Measurements from ENCODE around the gene RPLP1. TPM values are rescaled to one million over a fixed set of nuclear protein-coding genes. Genes with fewer than 3 reads are reported as not detected.

The RPLP1 gene
- total and polyA plus RNA-seq, 11 donors, result 487 to 1,852 (median 1,259) TPM

- TF ChIP-seq POLR2A (IDR thresholded peaks at IDR 0.05) (no peak), CTCF (IDR thresholded peaks at IDR 0.05) (no peak)
- 81 to 84% (median 83%) methylated on average over 1 of the region's 1 CpG for WGBS, 4 donors
- H3K36me3 ChIP-seq, result no peaks in the 10 kb centered on the region
- no peak overlapping the region for H3K27ac ChIP-seq
- no peaks in the 10 kb centered on the region for H3K27me3 ChIP-seq
- ATAC-seq, result no peak
- no peak overlapping the region for H3K4me3 ChIP-seq
- H3K9me3 ChIP-seq, result no peaks in the 10 kb centered on the region
- no peak for DNase-seq
- intact Hi-C loops (cut with DNase I), result loop anchor here in 3 of 10 donors (5.0 kb wide), 2 partner anchors 40 to 355 kb away; partner anchors contain the start of gene RPLP1 (in 2 of the 3)
- peaks cover 0 to 15% (median 2%) of the 10 kb centered on the region in 12 donors for H3K4me1 ChIP-seq
Observed at GRCh38 chr15:69412701-69413100, 39.9 kb upstream of the RPLP1 start.

DNA sequence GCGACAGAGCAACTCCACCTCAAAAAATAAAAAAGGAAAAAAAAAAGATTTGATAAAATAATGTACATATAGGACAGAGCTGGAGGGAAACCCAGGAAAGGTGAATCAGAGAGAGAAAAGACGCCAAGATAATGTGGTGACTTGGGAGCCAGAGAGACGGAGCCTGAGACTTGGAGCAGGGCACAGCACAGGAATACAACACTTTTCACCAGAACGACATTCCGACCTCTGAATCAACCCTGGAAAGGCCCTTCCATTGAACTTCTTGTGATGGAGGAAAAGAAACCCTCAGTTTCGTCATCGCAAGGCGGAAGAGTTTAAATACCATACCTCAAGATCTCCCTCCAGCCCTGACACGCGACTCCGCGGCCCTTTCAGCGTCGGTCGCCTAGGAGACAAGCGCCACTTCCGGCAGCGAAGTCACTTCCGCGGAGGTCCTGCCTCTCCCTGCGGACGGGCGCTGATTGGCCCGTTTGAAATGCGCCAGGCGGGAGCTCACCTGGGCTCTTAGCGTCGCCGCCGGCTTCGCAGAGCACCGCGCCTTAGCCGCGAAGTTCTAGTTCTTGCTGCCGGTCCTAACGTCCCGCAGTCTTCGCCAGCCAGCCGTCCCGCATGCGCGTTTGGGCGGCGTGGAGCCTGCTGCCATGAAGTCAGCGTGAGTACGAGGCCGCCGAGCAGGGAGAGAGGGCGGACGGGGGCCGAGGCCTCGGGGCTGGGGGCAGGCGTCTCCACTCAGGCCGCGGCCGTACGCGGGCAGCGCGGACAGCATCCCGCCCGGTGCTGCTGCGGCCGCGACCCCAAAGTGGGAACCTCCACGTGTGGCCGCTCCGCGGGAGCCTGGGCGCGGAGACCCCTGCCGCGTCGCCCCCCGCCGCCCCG is 38.6 kb upstream of the RPLP1 start, which contains the start of gene KIF23:
TSS of gene KIF23 (plus strand) at position 528 of the 879 bp plus-strand sequence. CDS start at position 645, 117 bp downstream.
- H3K9me3 ChIP-seq, result no peaks in the 10 kb centered on the region
- intact Hi-C loops (cut with DNase I), result loop anchor here in 3 of 10 donors (5.0 kb wide), 2 partner anchors 38 to 357 kb away; partner anchors contain the start of gene RPLP1 (in 2 of the 3)
- WGBS, 4 donors, result 2% methylated on average over 51 to 78 of the region's 78 CpGs
- peak within 1 kb of the TSS in 6 of 12 donors; percentile 13 to 51 (median 34) for H3K27ac ChIP-seq
- H3K27me3 ChIP-seq, result no peaks in the 10 kb centered on the region
- no peaks in the 10 kb centered on the region for H3K36me3 ChIP-seq
- ATAC-seq (peak; percentile 92 to 98 (median 98)), DNase-seq (peak; percentile 84 to 94 (median 92))
- TF ChIP-seq POLR2A (IDR thresholded peaks at IDR 0.05), result no peak
- TF ChIP-seq CTCF (IDR thresholded peaks at IDR 0.05), result no peak
- H3K4me1 ChIP-seq, result peaks cover 0 to 15% (median 2%) of the 10 kb centered on the region in 12 donors
- H3K4me3 ChIP-seq, result peak within 1 kb of the TSS; percentile 55 to 91 (median 79)

GRCh38 chr15:69414701-69415167 is 37.9 kb upstream of the RPLP1 start:
- ATAC-seq, result peak; percentile 32 to 64 (median 40)
- no peaks in the 10 kb centered on the region for H3K36me3 ChIP-seq
- peak in 2 of 5 donors; percentile 14 to 32 for DNase-seq
- H3K27ac ChIP-seq, result peak overlapping the region in 6 of 12 donors; percentile 13 to 51 (median 34)
- WGBS, 4 donors, result 0 to 2% (median 0%) methylated on average over 8 to 29 of the region's 29 CpGs
- TF ChIP-seq CTCF (IDR thresholded peaks at IDR 0.05), result no peak
- no peak for TF ChIP-seq POLR2A (IDR thresholded peaks at IDR 0.05)
- H3K27me3 ChIP-seq, result no peaks in the 10 kb centered on the region
- peaks cover 0 to 15% (median 2%) of the 10 kb centered on the region in 12 donors for H3K4me1 ChIP-seq
- no peaks in the 10 kb centered on the region for H3K9me3 ChIP-seq
- H3K4me3 ChIP-seq, result peak overlapping the region; percentile 55 to 91 (median 79)
- intact Hi-C loops (cut with DNase I), result loop anchor here in 3 of 10 donors (5.0 kb wide), 2 partner anchors 38 to 357 kb away; partner anchors contain the start of gene RPLP1 (in 2 of the 3)

DNA sequence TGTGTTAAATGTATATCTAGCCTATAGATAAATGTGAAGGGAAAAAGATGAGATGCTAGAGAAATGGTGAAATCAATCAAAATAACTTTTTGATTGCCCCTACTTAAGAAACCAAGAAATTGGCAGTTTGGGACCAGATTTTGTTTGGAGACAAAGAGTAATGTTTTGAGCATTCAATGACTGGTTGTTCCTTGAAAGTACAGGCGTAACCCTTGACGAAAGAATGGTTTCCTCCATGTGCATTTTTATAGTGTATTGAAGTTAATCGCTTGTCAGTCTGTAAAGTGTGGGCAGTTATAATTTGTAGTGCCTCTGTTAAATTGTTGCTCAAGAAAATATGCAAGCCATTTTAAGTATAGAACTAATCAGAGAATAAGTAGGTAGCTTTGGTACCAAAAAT is 37.2 kb upstream of the RPLP1 start:
- Histone ChIP-seq H3K27me3 (no peaks in the 10 kb centered on the region), H3K4me1 (peaks cover 0 to 15% (median 2%) of the 10 kb centered on the region in 12 donors), H3K36me3 (no peaks in the 10 kb centered on the region), H3K27ac (no peak overlapping the region), H3K9me3 (no peaks in the 10 kb centered on the region), H3K4me3 (peak overlapping the region in 3 of 12 donors; percentile 79 to 84 (median 80))
- TF ChIP-seq POLR2A (IDR thresholded peaks at IDR 0.05) (no peak), CTCF (IDR thresholded peaks at IDR 0.05) (no peak)
- 69 to 82% (median 76%) methylated on average over 3 of the region's 3 CpGs for WGBS, 4 donors
- DNase-seq (no peak), ATAC-seq (no peak)
- intact Hi-C loops (cut with DNase I), result no loop called here

Data from heart left ventricle (tissue), 16 donors.